IPS DF 4.7 (cell line): ENCODE results near the gene GALNTL6.

ENCODE experiments used
- DNase-seq: peaks from one replicate; pipeline ENCODE4 v3.0.0-alpha.2; 2013; ENCODE audit warnings: low spot score; ENCODE audit errors: extremely low read depth

The GALNTL6 gene

DNA sequence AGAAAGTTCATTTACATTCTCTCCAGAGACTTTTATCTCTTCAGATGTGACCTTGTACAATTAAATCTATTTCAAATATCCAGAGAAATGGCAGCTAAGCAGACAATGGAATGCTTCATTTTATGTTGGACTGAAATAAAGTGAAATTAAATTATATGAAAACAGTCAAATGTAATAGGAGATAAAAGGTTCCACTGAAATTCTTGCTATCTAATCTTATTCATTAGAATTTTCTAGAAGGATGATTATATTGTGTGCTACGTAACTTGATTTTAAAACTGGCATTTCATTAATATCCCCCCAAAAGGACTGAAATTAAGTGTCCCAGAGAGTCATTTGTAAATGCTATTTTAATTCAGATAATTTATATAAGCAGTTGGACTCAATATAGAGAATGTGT is 708.5 kb downstream of the GALNTL6 start:
- DNase-seq = no peak

DNA sequence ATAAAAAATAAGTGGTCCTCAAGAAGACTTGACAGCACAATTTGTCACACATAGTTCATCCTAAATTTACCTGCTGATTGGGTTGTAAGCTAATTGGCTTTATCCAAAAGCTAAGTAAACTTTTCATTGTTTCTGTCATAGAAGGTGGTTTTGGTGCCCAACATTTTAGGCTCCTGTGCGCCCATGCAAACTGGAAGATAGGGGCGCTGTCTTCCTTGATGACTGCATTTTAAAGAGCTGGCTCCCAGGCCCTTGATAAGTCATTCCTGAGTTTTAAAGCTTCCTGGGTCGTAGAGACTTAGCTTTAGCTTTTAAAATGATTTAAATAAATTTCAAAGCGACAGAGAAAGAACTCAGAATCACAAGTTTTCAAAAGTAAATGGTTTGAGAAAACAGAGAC is 730.0 kb downstream of the GALNTL6 start:
- no peak for DNase-seq

DNA sequence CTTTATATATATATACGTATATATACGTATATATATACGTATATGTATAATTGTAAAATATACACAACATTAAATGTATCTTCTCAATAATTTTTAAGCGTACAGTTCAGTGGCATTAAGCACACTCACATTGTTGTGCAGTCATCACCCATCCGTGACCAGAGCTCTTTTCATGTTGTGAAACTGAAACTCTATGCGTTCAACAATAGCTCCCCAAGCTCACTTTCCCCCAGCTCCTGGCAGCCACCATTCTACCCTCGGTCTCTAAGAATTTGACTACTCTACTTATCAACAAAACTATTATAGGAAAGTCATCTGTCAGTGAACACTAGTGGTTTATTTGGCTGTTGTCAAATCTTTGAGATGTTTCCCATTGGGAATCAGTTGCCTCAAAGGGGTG is 733.6 kb downstream of the GALNTL6 start:
- no peak for DNase-seq

DNA sequence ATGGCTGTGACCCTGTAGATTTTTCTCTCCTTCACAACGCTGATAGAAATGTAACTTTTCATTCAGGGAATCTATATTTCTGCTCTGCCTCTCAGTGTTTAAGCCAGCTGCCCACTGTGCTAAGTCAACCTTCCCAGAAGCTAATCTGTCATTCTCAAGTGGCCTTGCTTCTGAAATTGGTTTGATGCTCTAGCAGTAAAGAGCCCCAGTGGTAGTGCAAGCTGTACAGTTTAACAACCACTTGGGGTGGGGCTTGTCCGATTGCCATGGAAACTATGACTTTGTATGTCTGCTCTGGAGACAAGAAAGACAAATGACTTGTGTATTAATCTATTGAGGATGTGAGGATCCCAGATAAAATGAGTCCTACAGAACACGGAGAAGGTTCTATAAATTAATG is 734.5 kb downstream of the GALNTL6 start:
- no peak for DNase-seq

DNA sequence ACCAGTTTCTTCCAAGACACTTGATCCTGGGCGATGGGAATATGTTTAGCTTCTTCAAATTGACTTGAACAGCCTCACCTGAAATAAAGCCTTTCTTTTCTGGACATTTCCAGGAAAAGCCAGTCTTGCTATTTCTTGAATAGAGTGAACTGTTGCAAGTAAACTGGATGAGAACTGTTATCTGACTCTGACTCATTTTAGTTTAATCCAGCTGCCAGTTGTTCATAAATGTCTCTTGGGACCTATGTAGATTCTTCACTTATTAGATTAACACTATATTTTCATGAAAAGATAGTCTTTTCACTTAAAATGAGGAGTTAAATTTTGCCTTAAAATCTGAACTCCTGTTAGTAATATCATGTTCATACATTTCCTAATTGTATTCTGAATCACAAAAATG is 740.0 kb downstream of the GALNTL6 start:
- DNase-seq = no peak

DNA sequence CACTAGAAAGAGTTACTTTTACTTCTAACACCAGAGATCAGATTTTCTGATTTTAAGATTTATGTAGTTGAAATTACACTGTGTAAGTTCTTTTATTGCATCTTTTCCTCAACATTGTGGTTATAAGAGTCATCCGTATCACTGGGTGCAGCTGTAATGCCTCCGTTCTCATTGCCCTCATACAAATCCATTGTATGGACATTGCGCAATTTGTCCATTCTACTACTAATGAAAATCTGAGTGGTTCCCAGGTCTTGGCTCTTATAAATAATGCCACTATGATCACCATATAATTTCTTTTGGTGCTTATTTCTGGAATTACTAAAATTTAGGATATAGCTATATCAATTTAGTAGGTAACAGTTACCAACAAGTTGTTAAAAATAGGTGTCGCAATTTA is 741.4 kb downstream of the GALNTL6 start:
- no peak for DNase-seq

DNA sequence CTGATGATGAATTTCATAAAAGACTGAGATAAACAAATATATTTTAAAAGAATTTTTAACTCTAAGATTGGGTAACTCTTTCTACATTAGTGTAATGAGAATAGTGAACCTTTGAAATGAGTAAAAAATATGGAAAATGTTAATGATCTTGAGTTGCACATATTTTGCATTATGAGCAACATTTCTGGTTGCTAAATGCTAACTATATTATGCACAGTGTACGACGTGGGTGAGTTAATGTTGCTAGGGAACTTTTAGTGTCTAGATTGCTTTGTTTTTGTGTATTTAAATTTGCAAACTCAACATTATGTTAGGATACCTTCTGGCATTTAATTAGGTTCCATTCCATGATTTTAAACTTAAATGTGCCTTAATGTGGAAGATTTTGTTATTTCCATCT is 742.5 kb downstream of the GALNTL6 start:
- DNase-seq = no peak

DNA sequence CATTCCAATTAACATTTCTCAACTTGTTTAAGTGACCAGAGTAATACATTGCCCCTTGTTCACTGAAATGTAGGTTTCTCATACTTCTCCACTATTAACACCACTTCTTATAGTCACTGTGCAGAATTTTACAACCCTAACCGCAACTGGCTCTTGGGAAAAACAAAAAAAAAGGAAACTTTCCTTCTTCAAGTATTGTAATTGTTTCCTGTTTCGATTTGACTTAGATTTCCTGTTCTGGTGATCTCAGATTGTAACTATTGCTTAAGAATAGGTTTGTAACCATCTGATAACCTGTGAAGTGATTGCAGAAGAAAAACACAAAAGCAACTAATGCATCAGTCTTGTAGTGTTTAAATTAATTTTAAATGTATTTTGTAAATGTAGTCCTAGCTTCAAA is 760.7 kb downstream of the GALNTL6 start:
- DNase-seq = no peak

DNA sequence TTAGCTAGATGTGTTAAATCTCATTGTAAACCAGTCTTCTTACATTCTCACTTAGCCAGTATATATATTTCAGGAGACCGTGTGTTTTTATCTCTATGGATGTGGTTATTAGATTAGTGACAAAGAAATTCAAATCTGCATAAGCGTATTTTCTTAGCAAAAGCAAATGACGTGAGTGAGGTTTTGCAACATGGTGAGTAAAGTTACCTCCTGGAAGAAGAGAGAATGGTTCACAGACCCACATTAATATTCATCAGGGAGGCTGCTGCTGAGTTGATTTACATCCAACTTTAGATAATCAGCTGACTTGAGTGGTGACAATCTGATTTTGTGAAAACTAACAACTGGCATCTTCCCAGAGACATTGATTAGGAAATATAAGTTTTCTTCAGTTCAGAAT is 765.5 kb downstream of the GALNTL6 start:
- DNase-seq = no peak

DNA sequence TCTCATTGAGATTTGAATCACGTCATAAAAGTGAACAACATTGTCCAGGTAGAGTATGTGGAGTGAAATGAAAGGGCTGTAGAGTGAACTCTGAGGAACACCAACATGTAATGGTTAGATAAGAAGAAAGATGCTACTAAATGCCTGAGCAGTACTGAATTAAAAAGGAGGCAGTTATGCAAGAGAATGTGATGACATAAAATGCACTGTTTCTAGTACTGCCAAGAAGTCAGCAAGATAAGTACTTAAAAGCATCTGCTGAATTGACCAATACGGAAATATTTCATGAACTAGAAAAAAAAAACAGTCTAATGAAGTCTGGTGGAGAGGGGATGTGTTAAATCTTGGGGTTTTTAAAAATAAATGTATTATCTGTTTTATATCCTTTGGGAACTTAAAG is 771.6 kb downstream of the GALNTL6 start:
- no peak for DNase-seq

DNA sequence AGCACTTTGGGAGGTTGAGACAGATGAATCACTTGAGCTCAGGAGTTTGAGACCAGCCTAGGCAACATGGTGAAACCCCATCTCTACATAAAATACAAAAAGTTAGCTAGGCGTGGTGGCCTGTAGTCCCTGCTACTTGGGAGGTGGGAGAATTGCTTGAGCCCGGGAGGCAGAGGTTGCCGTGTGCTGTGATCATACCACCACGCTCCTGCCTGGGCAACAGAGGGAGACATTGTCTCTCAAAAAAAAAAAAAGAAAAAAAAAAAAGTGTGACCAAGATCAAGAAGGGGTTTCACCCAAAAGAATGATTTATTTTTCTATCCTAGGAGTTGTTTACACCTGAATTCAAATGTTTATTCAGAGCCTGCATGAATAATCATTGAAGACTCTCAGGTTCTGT is 783.0 kb downstream of the GALNTL6 start:
- DNase-seq = no peak

DNA sequence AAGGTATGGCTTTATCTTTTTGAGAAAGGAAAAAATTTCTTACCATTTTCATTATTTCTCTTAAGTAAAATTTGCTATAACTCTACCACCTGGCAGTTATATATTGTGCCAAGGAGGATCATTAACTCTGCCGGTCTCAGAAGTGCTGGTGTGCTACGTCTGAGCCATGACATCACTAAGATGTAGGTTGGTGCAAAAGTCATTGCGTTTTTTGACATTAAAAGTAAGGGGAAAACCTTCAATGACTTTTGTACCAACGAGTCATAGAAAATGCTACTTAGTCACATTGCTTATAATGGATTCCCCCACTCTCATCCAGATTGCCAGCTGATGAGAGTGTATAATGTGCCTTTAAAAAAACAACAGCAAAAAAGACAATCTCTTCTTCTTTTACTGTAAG is 786.4 kb downstream of the GALNTL6 start:
- DNase-seq = no peak

DNA sequence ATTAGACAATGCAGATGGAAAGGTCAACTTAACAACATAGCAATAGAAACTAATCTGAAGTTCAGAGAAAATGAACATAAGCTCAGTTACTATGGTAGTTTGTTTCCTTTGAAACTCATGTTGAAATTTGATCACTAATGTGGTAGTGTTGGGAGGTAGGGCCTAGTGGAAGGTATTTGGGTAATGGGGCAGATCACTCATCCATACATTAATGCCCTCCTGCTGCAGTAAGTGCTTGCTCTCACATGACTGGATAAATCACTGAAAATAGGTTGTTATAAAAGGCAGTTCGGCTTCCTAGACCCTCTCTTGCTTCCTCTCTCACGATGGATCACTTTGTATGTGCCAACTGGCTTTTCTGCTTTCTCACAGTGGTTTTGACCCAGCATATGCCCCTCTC is 788.0 kb downstream of the GALNTL6 start:
- no peak for DNase-seq

DNA sequence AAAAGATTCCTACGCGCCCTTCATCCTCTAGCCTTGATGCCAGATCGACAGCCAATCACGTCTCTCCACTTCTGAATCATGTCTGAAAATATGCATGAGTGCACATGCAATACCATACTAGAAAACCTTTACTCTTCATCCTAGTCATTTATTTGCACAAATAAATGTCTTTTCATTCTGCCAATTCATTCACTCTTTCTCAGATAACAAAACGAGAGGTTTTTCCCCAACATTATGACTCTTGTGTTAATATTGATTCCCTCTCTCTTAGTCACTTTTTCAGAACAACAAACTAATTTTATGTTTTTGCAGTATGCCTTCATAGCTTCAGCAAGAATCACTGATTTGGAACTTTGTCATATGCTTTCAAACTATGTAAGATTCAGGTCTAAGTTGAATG is 806.0 kb downstream of the GALNTL6 start:
- no peak for DNase-seq

DNA sequence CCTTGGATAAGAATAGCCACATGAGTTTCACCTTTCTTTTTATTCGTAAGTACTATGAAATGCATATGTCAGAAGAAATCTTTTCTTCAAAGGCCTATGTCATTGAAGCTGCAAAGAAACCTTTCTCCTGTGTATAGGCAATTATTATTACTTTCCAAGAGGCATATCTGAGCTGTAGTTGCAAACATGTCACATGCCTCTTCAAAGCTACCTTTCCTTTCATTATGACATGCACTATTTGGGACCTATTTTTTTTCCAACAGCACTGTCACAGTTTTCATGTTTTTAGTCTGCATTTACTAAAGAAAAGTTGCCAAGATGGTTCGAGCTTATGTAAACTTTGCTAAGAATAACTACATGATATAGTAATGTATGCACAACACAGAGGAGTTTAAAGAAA is 806.6 kb downstream of the GALNTL6 start:
- no peak for DNase-seq

DNA sequence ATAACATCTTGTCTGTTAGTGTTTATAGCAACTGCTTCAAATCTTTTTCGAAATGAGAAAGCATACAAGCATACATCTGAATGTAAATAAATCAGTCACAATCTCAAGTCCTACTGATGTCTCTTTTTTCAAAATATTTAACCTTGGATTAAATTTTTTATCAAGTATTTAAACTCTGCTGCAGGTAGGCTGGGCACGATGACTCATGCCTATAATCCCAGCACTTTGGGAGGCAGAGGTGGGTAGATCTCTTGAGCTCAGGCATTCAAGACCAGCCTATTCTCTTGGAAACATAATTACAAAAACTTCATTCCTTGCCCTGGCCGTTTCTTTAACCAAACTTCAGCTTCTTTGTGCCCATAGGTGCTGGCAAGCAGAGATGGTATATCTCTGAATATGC is 815.1 kb downstream of the GALNTL6 start:
- DNase-seq = no peak

DNA sequence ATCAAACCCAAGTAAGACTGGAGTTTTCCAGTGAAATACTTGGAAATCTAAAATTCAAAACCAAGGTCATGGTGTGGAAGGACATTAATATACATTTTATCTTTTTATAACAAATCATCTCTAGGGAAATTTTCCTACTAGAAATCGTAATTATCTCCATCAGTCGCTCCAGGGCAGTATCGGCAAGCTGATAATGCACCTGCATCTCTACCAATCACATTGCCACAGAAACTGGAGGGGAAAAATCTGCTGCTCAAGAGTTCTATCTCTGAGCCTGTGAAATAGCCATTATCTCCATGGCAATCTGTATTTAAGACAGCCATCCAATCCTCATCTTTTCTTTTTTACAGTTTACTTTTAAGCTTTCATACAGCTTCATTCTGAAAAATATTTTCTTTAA is 817.1 kb downstream of the GALNTL6 start:
- no peak for DNase-seq

DNA sequence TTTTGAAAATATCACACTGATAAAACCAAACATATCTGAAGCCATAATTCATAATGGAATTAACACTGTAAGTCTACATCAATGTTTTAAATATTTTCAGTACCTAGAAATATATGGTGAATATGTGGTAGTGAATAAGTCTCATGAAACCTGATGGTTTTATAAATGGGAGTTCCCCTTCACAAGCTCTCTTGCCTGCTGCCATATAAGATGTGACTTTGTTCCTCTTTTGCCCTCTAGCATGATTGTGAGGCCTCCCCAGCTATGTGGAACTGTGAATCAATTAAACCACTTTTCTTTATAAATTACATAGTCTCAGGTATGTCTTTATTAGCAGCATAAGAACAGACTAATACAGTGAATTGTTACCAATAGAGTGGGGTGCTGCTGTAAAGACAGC is 818.6 kb downstream of the GALNTL6 start:
- no peak for DNase-seq

DNA sequence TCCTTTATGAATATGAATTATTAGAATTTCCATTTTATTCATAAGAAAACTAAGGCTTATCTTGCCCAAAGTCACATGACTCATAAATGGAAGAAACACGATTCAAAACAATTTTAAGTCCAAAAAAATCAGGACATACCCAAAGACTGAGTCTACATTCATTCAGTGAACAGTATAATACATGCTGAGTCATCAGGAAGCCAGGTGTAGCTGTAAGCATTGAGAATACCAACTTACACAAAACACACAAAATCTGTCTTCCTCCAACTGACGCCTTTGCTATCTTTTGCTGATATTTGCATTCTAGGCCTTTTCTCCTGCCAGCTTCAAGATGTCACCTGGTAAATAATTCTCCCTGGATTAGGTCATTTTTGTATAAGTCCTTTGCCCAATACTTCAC is 835.3 kb downstream of the GALNTL6 start:
- no peak for DNase-seq

DNA sequence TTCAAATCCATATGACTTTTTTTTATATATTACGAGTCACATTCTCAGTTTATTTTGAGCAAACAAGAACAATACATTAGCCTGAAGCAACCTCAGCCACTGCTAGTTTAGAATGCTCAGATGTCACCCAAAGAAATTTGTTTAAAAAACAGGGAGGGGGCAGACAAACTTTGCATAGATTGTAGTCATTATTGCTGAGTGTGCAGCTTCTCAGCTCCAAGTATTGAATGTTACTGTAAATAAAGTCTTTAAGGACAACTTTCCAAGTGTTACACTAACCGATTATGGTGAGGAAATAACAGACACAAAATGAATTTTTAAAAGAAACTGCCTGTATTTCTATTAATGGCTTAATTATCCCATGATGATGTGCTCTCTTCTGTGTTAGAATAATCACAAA is 835.9 kb downstream of the GALNTL6 start:
- no peak for DNase-seq

DNA sequence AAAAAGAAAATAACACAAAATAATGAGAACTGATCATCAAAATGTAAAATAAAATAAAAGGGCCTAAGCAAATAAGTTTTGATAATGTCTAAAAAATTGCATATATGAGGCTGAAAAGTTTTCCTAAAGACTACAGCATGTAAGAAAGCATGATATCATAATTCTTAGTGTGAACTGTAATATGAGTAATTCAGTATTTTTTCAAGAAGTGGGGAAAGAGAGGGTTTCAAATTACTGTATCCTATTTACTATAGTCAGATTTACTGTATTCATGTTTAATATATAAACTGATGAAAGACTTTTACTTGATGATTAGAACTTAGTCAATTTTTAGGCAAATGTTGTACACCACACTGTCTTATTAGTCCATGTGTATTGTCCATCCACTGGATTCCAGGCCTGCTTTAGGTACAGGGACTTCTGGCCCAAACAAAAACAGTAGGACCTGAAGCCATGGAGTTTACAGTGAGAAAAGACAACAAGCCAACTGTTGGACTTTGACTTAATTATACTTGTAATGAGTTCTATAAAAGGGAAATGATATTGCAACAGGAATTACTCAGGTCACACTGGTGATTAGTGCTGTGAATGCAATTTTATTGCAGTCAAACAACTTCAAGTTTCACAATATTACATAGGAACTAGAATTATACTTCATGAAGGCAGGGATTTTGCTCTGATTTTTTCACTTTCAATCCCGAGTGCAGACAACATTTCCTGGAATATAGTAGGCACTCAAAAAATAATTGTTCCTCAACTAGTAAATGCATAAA is 837.7 kb downstream of the GALNTL6 start:
- no peak for DNase-seq

DNA sequence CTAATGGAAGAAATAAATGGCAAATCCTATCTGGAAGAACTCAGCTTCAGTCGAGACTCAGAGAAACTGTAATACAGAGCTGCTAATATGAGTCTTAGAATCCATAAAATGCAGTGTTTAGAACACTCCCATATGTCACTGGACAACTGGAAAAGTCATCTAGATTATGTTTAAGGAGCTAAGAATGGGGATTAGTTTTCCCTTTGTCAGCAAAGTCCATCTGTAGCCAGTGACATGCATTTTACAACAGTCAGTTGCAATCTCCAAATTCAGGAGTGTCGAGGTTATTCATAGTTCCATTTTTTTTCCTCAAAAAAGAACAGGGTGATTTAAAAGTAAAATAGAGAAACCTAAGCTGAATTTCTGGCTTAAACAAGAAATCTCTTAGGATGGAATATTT is 838.8 kb downstream of the GALNTL6 start:
- DNase-seq = no peak

DNA sequence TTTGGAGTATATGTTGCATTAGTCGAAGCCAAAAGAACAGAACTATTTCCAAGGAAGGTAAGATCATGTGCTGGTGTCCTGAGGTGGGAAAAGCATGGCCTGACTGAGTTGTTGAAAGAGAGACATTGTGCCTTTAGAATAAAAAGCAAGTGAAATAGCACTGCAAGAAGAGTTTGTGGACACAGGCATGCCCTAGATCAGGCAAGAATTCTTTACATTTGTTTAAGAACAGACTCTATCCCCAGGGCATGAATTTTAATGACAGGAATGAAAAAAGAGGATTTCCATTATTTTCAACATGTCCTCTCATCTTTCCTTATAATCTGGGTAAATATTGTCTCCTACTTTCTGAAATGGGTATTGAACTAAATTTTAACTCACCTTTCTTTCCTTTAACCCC is 839.2 kb downstream of the GALNTL6 start:
- DNase-seq = no peak

DNA sequence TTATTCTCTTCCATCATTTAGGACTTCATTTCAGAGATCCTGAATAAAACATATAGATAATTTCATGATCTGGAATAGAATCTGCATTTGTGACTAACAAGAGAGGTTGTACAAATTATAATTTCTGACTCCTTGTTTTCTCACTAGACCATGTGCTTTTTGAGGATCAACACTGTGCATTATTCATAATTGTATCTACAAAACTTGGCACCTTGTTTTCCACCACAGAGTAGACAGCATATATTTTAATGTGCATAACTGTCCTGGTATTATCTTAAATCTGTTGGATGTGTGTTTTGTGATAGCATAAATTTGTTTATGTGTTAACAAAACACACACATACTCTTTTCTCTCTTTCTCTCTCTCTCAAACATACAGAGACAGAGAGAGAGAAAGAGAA is 840.5 kb downstream of the GALNTL6 start:
- DNase-seq = no peak
